HL-60/S4 (cell line): ENCODE data around the gene ADM2.

Source experiments
- in situ Hi-C: fragments of 300-500 bp; cut with MboI; formaldehyde crosslinking; loops from 2 replicates; pipeline ENCODE4 v1.14.3; 2022; ENCODE audit warnings: low sequenced_read_pairs

The ADM2 gene

GRCh38 chr22:50467341-50467740 is 14.0 kb upstream of the ADM2 start:
- in situ Hi-C loops, result no loop called here

GRCh38 chr22:50467773-50468440 is 13.4 kb upstream of the ADM2 start:
- in situ Hi-C loops, result no loop called here

GRCh38 chr22:50468626-50469025 is 12.7 kb upstream of the ADM2 start:
- in situ Hi-C loops, result no loop called here

- in situ Hi-C loops, result no loop called here
These were observed 11.7 kb upstream of the ADM2 start for GRCh38 chr22:50469377-50470305.

GRCh38 chr22:50470491-50470890 is 10.9 kb upstream of the ADM2 start:
- in situ Hi-C loops, result no loop called here

GRCh38 chr22:50471197-50471847 is 10.0 kb upstream of the ADM2 start:
- in situ Hi-C loops, result no loop called here

- in situ Hi-C loops, result no loop called here
These were observed 9.4 kb upstream of the ADM2 start for GRCh38 chr22:50471962-50472361.

GRCh38 chr22:50473088-50473487 is 8.3 kb upstream of the ADM2 start:
- in situ Hi-C loops, result no loop called here

GRCh38 chr22:50473855-50474671 is 7.3 kb upstream of the ADM2 start:
- in situ Hi-C loops, result no loop called here

GRCh38 chr22:50474710-50475651 is 6.4 kb upstream of the ADM2 start, which contains the start of gene SBF1:
Gene SBF1, minus strand, starts transcription at chr22:50475035. Its CDS starts 195 bp downstream, at chr22:50474840.
- in situ Hi-C loops, result no loop called here

GRCh38 chr22:50475652-50476002 is 5.7 kb upstream of the ADM2 start:
- in situ Hi-C loops, result no loop called here

- in situ Hi-C loops, result no loop called here
These were observed 4.5 kb upstream of the ADM2 start for GRCh38 chr22:50476868-50477267.

- in situ Hi-C loops, result no loop called here
These were observed 3.4 kb upstream of the ADM2 start for GRCh38 chr22:50477923-50478322.

- in situ Hi-C loops, result no loop called here
These were observed 1.6 kb upstream of the ADM2 start for GRCh38 chr22:50479721-50480120.

- in situ Hi-C loops, result no loop called here
These were observed 301 bp upstream of the ADM2 start for GRCh38 chr22:50481045-50481439.

GRCh38 chr22:50482107-50483074 is 1.0 kb downstream of the ADM2 start:
- in situ Hi-C loops, result no loop called here

GRCh38 chr22:50483106-50483505 is 1.8 kb downstream of the ADM2 start:
- in situ Hi-C loops, result no loop called here

- in situ Hi-C loops, result no loop called here
These were observed 2.2 kb downstream of the ADM2 start for GRCh38 chr22:50483556-50483955.
